SK-N-SH treated with all-trans-retinoic acid at 6 μM for 48 hours (cell line): ENCODE results near the gene FTO.

ENCODE experiments used
- BACH2 ChIP-seq: fragments of 250-450 bp; sonication (Bioruptor Pico); IDR thresholded peaks from 2 replicates; pipeline ENCODE4 v1.9.0; 2021; ENCODE audit warnings: mild to moderate bottlenecking, borderline replicate concordance
- ESRRG ChIP-seq: fragments of 250-450 bp; sonication (Bioruptor Pico); IDR thresholded peaks from 2 replicates; pipeline ENCODE4 v1.6.1; 2021; ENCODE audit warnings: mild to moderate bottlenecking
- ZFP3 ChIP-seq: fragments of 250-450 bp; sonication (Bioruptor Pico); IDR thresholded peaks from 2 replicates; pipeline ENCODE4 v1.5.0; 2020; ENCODE audit warnings: mild to moderate bottlenecking, moderate library complexity
- ZNF8 ChIP-seq: fragments of 450-650 bp; formaldehyde crosslinking; IDR thresholded peaks from 2 replicates; pipeline ENCODE4 v1.5.0; 2020; ENCODE audit warnings: mild to moderate bottlenecking, moderate library complexity
- TF ChIP-seq, protein P1 (sequence below): fragments of 250-450 bp; sonication (Bioruptor Pico); IDR thresholded peaks from 2 replicates; pipeline ENCODE4 v1.8.0; 2020; ENCODE audit warnings: mild to moderate bottlenecking, moderate library complexity, borderline replicate concordance

- no peak for TF ChIP-seq ESRRG (CRISPR knock-in tag)
- TF ChIP-seq, protein P1, sequence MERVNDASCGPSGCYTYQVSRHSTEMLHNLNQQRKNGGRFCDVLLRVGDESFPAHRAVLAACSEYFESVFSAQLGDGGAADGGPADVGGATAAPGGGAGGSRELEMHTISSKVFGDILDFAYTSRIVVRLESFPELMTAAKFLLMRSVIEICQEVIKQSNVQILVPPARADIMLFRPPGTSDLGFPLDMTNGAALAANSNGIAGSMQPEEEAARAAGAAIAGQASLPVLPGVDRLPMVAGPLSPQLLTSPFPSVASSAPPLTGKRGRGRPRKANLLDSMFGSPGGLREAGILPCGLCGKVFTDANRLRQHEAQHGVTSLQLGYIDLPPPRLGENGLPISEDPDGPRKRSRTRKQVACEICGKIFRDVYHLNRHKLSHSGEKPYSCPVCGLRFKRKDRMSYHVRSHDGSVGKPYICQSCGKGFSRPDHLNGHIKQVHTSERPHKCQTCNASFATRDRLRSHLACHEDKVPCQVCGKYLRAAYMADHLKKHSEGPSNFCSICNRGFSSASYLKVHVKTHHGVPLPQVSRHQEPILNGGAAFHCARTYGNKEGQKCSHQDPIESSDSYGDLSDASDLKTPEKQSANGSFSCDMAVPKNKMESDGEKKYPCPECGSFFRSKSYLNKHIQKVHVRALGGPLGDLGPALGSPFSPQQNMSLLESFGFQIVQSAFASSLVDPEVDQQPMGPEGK (CRISPR knock-in tag) = no peak
- no peak for TF ChIP-seq BACH2 (CRISPR knock-in tag)
- no peak for TF ChIP-seq ZNF8 (CRISPR knock-in tag)
- TF ChIP-seq ZFP3 = no peak
Measured at GRCh38 chr16:54140788-54141136, 436.8 kb downstream of the FTO start.
